Measurements from ENCODE around the gene TRAF7. TPM values are rescaled to one million over a fixed set of nuclear protein-coding genes. Genes with fewer than 3 reads are reported as not detected.

The TRAF7 gene
- total RNA-seq, 4 donors from 2014 or later = 51.2 to 120 (median 79.3) TPM

DNA sequence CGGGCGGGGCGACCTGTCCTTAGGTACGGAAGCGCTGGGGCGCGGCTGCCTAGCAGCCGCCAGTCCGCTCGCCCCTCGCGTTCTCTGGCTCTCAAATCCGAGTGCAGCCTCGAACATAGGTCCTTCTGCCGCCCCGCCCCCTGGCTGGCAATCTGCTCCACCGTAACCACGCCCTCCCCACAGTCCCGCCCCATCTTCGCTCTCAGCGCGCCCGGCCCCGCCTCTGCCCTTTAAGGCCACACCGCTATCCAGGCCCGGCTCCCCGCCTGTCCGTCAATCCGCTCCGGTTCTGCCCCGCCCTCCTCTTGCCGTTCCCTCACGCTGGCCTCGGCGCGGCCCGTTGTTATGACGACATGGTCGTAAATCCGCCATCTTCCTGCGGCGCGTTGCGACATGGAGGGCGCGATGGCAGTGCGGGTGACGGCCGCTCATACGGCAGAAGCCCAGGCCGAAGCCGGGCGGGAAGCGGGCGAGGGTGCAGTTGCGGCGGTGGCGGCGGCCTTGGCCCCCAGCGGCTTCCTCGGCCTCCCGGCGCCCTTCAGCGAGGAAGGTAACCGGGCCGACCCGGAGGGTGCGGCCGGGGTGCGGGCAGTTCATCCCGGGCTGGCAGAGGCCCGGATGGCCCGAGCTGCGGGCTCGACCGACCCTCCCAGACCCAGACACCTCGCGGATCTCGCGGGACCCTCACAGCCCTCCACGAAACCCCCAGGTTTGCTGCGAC, 67.8 kb downstream of the TRAF7 start, which contains the start of gene E4F1:
TSS of gene E4F1 (plus strand) at position 371 of the 721 bp plus-strand sequence. CDS start at position 394, 23 bp downstream.
- H3K36me3 ChIP-seq = peaks cover 0 to 7% (median 0%) of the 10 kb centered on the region in 3 donors
- no peaks in the 10 kb centered on the region for H3K9me3 ChIP-seq
- TF ChIP-seq POLR2A (IDR thresholded peaks at IDR 0.05) = peak; percentile 78 to 88
- TF ChIP-seq, protein P1, sequence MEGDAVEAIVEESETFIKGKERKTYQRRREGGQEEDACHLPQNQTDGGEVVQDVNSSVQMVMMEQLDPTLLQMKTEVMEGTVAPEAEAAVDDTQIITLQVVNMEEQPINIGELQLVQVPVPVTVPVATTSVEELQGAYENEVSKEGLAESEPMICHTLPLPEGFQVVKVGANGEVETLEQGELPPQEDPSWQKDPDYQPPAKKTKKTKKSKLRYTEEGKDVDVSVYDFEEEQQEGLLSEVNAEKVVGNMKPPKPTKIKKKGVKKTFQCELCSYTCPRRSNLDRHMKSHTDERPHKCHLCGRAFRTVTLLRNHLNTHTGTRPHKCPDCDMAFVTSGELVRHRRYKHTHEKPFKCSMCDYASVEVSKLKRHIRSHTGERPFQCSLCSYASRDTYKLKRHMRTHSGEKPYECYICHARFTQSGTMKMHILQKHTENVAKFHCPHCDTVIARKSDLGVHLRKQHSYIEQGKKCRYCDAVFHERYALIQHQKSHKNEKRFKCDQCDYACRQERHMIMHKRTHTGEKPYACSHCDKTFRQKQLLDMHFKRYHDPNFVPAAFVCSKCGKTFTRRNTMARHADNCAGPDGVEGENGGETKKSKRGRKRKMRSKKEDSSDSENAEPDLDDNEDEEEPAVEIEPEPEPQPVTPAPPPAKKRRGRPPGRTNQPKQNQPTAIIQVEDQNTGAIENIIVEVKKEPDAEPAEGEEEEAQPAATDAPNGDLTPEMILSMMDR (IDR thresholded peaks at IDR 0.05) = peak in 1 of 6 experiments; percentile 22
- peak; percentile 100 for DNase-seq
- H3K27ac ChIP-seq = peak within 1 kb of the TSS; percentile 85 to 91 (median 87)
- H3K4me3 ChIP-seq = peak within 1 kb of the TSS; percentile 84 to 100 (median 91)
- no peaks in the 10 kb centered on the region for H3K27me3 ChIP-seq
- peaks cover 0 to 19% (median 11%) of the 10 kb centered on the region in 4 donors for H3K4me1 ChIP-seq

DNA sequence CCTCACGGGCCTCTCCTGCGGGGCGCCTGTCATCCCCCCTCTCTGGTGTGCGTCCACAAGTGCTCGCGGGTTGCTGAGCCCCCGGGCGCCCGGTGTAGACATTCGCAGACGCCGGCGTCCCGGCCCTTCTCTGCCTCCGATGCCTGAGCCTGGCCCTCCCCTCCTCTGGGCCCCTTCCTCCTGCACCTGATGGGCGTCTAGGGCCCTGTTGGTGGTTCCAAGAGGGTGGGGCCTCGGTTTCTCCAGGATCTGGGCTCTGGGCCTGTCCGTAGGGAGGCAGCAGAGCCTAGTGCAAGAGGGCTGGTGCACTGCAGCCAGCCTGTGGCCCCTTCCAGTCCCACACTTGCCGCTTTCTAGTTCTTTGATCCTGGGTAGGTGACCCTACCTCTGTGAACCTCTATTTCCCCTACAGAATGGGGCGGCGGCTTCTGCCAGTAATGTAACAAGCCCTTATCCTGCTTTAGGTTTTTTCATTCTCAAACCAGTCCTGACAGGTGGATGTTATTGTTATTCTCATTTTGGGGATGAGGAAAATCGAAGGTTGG, 68.4 kb downstream of the TRAF7 start:
- Histone ChIP-seq H3K27me3 (no peaks in the 10 kb centered on the region), H3K4me1 (peaks cover 0 to 19% (median 11%) of the 10 kb centered on the region in 4 donors), H3K4me3 (peak overlapping the region; percentile 84 to 100 (median 91)), H3K36me3 (peaks cover 0 to 13% (median 0%) of the 10 kb centered on the region in 3 donors), H3K9me3 (no peaks in the 10 kb centered on the region), H3K27ac (peak overlapping the region; percentile 85 to 91 (median 87))
- peak; percentile 23 to 72 (median 66) for DNase-seq
- TF ChIP-seq POLR2A (IDR thresholded peaks at IDR 0.05) = no peak
- TF ChIP-seq, protein P1 (IDR thresholded peaks at IDR 0.05) = peak in 3 of 6 experiments; percentile 18 to 40 (median 27)

DNA sequence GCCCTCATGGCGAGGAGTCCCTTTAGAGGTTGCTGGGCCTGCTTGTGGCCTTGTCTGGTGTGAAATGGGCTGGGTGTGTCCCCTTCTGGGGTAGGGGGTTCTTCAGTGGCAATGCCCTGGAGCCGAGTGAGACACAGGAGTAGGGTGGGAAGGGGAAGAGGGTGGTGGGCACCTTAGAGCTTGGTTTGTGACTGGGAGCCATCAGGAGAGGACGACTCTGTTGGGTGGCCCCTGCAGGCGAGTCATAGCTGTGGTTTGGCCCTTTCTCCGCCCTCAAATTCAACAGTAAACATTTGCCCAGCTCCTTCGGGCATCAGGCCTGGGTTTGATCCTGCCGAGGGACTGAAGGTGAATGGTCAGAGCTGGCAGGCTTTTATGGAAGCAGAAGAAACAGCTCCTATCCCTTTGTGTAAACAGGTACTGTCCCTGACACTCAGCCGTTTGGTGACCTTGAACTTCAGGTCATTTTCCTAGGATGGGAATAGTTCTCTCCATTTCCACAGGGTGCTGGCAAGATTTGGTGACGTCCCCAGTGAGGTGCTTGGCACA, 70.7 kb downstream of the TRAF7 start:
- no peak overlapping the region for H3K4me3 ChIP-seq
- DNase-seq = no peak
- H3K27ac ChIP-seq = no peak overlapping the region
- no peaks in the 10 kb centered on the region for H3K27me3 ChIP-seq
- peaks cover 0 to 35% (median 0%) of the 10 kb centered on the region in 3 donors for H3K36me3 ChIP-seq
- H3K4me1 ChIP-seq = peaks cover 0 to 19% (median 11%) of the 10 kb centered on the region in 4 donors
- no peak for TF ChIP-seq POLR2A (IDR thresholded peaks at IDR 0.05)
- TF ChIP-seq, protein P1 (IDR thresholded peaks at IDR 0.05) = no peak
- no peaks in the 10 kb centered on the region for H3K9me3 ChIP-seq

DNA sequence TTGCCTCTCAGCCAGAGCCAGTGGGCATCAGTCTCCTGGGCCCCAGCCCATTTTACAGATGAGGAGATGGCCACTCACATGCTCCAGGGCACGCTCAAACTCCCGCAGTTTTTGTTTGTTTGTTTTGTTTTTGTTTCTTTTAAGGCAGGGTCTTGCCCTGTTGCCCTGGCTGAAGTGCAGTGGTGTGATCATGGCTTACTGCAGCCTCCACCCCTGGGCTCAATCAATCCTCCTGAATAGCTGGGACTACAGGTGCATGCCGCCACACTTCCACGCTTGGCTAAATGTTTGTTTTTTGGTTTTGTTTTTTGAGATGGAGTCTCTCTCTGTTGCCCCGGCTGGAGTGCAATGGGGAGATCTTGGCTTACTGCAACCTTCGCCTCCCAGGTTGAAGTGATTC, 71.3 kb downstream of the TRAF7 start:
- DNase-seq = no peak
- Histone ChIP-seq H3K36me3 (peaks cover 0 to 41% (median 0%) of the 10 kb centered on the region in 3 donors), H3K9me3 (no peaks in the 10 kb centered on the region), H3K27ac (no peak overlapping the region), H3K4me1 (peaks cover 0 to 19% (median 11%) of the 10 kb centered on the region in 4 donors), H3K27me3 (no peaks in the 10 kb centered on the region), H3K4me3 (no peak overlapping the region)
- TF ChIP-seq, protein P1 (IDR thresholded peaks at IDR 0.05) = no peak
- TF ChIP-seq POLR2A (IDR thresholded peaks at IDR 0.05) = no peak

Small RNA genes lying within 50 kb of the gene (small RNA-seq; reads per million reads assigned to genes)
- 0 reads per million in 2 donors for gene MIR3180-5
- gene MIR4516 = 0 reads per million in 2 donors
- 0 reads per million in 2 donors for gene RF00019
- 0 reads per million in 2 donors for gene SNORD60

Other genes with a start within 250 kb of the TRAF7 start
- gene HS3ST6, start 237.4 kb upstream of the TRAF7 start, total RNA-seq = not detected
- gene MSRB1, start 212.6 kb upstream of the TRAF7 start, total RNA-seq = 10 to 100 TPM; 17.3 to 46.6 (median 38.3) TPM
- gene RPL3L, start 201.1 kb upstream of the TRAF7 start, total RNA-seq = not detected
- gene NDUFB10, start 196.2 kb upstream of the TRAF7 start, total RNA-seq = 100 to 1,000 TPM in 3 of 4 donors, 10 to 100 TPM in 1; 55.3 to 373 (median 236) TPM
- 1,000 to 10,000 TPM in 3 of 4 donors, 100 to 1,000 TPM in 1; 736 to 1,881 (median 1,543) TPM for gene RPS2, start 191.0 kb upstream of the TRAF7 start, total RNA-seq
- not detected for gene RNF151, start 188.9 kb upstream of the TRAF7 start, total RNA-seq
- gene TBL3, start 183.7 kb upstream of the TRAF7 start, total RNA-seq = 10 to 100 TPM; 19.8 to 50.8 (median 39.1) TPM
- gene NOXO1, start 174.3 kb upstream of the TRAF7 start, total RNA-seq = 10 to 100 TPM in 3 of 4 donors, 1 to 10 TPM in 1; 8.6 to 23.1 (median 11.3) TPM
- gene GFER, start 171.6 kb upstream of the TRAF7 start, total RNA-seq = 100 to 1,000 TPM in 1 of 4 donors, 10 to 100 TPM in 3; 31.4 to 102 (median 83.1) TPM
- 1 to 10 TPM in 3 of 4 donors, not detected in 1; 1.3 to 3.9 (median 3.3) TPM for gene SYNGR3, start 165.8 kb upstream of the TRAF7 start, total RNA-seq
- gene ZNF598, start 146.0 kb upstream of the TRAF7 start, total RNA-seq = 10 to 100 TPM; 48.5 to 84.0 (median 51.4) TPM
- 1 to 10 TPM in 2 of 4 donors, not detected in 2; 2.8 to 9.1 TPM for gene NPW, start 136.0 kb upstream of the TRAF7 start, total RNA-seq
- 100 to 1,000 TPM in 1 of 4 donors, 10 to 100 TPM in 3; 21.5 to 104 (median 30.2) TPM for gene NHERF2, start 128.9 kb upstream of the TRAF7 start, total RNA-seq
- gene NTHL1, start 107.9 kb upstream of the TRAF7 start, total RNA-seq = 10 to 100 TPM; 14.9 to 28.8 (median 19.9) TPM
- 100 to 1,000 TPM in 3 of 4 donors, 10 to 100 TPM in 1; 98.4 to 220 (median 141) TPM for gene TSC2, start 107.8 kb upstream of the TRAF7 start, total RNA-seq
- 100 to 1,000 TPM in 3 of 4 donors, 10 to 100 TPM in 1; 64.6 to 305 (median 188) TPM for gene PKD1, start 19.9 kb upstream of the TRAF7 start, total RNA-seq
- gene RAB26, start 7.2 kb upstream of the TRAF7 start, total RNA-seq = 10 to 100 TPM; 17.9 to 33.8 (median 24.3) TPM
- gene CASKIN1, start 40.8 kb downstream of the TRAF7 start, total RNA-seq = not detected
- gene MLST8, start 49.7 kb downstream of the TRAF7 start, total RNA-seq = 10 to 100 TPM; 45.7 to 95.7 (median 69.4) TPM
- gene BRICD5, start 55.1 kb downstream of the TRAF7 start, total RNA-seq = 10 to 100 TPM; 13.3 to 44.6 (median 19.8) TPM
- 10 to 100 TPM; 21.7 to 25.6 (median 23.1) TPM for gene PGP, start 59.1 kb downstream of the TRAF7 start, total RNA-seq
- 100 to 1,000 TPM in 1 of 4 donors, 10 to 100 TPM in 3; 35.6 to 124 (median 76.2) TPM for gene E4F1, start 67.8 kb downstream of the TRAF7 start, total RNA-seq
- gene DNASE1L2, start 80.7 kb downstream of the TRAF7 start, total RNA-seq = 1 to 10 TPM in 3 of 4 donors, not detected in 1; 2.0 to 2.8 (median 2.5) TPM
- gene ECI1, start 95.8 kb downstream of the TRAF7 start, total RNA-seq = 100 to 1,000 TPM in 2 of 4 donors, 10 to 100 TPM in 2; 60.2 to 114 (median 95.6) TPM
- 100 to 1,000 TPM in 3 of 4 donors, 10 to 100 TPM in 1; 71.5 to 155 (median 122) TPM for gene RNPS1, start 112.3 kb downstream of the TRAF7 start, total RNA-seq
- 1 to 10 TPM; 3.2 to 6.6 (median 4.6) TPM for gene ABCA3, start 184.9 kb downstream of the TRAF7 start, total RNA-seq

All from Peyer's patch (tissue), 4 donors.